B cell (primary cell): ENCODE results near the gene USP12. TPM values are rescaled to one million over a fixed set of nuclear protein-coding genes. Genes with fewer than 3 reads are reported as not detected.

Experiments
- ATAC-seq: fragments of 200-7000 bp; cut with Tn5 transposase; one replicate; pipeline ENCODE4 v1.10.0; 2021; ENCODE audit warnings: low read depth, mild to moderate bottlenecking, moderate number of reproducible peaks, moderate library complexity
- CTCF ChIA-PET: fragments of 350-600 bp; sonication (Branson Sonifier 250); formaldehyde crosslinking; loops from one replicate; lab custom pipeline; 2021; ENCODE audit warnings: antibody characterized with exemption, inconsistent platforms; lab: Charles Lee
- POLR2A ChIA-PET: fragments of 350-600 bp; sonication (Branson Sonifier 250); formaldehyde crosslinking; loops from one replicate; lab custom pipeline; 2021; ENCODE audit warnings: antibody characterized with exemption; lab: Charles Lee
- DNase-seq: peaks from one replicate; pipeline ENCODE4 v3.0.0; 2013
- H2AFZ ChIP-seq: 2 replicates; pipeline ENCODE4 v1.6.1; 2012; ENCODE audit warnings: mild to moderate bottlenecking, low read depth, low read length; ENCODE audit not compliant: insufficient read depth, poor library complexity, severe bottlenecking
- H3K27ac ChIP-seq, 2 donors: 1 replicate in 1 of 2; 2 replicates in 1 of 2; pipeline ENCODE4 v1.5.1; 2012 to 2013; ENCODE audit warnings: low read length in 2 of 2, mild to moderate bottlenecking in 2 of 2, moderate library complexity in 1 of 2
- H3K27me3 ChIP-seq, 4 experiments: fragments of 200-600 bp in 1 of 4; sonication (generic) in 1 of 4; replicated peaks in 1 of 4; 1 replicate in 2 of 4; 2 replicates in 2 of 4; pipeline versions ENCODE4 v1.6.1 to v1.7.0; 2013 to 2016; ENCODE audit warnings: low read length in 3 of 4, mild to moderate bottlenecking in 2 of 4, mixed read lengths in 1 of 4, moderate library complexity in 1 of 4; ENCODE audit not compliant: insufficient read depth in 4 of 4, control insufficient read depth in 3 of 4; ENCODE audit errors: control extremely low read depth in 1 of 4
- H3K36me3 ChIP-seq, 2 experiments: replicated peaks in 1 of 2; 1 replicate in 1 of 2; 2 replicates in 1 of 2; pipeline versions ENCODE4 v1.6.1 to v1.7.1; 2013; ENCODE audit warnings: low read length in 1 of 2; ENCODE audit not compliant: insufficient read depth in 2 of 2, control insufficient read depth in 1 of 2; ENCODE audit errors: control extremely low read depth in 1 of 2, extremely low read depth in 1 of 2
- H3K4me1 ChIP-seq, 2 donors: fragments of 200-600 bp in 1 of 2; sonication (generic) in 1 of 2; 1 replicate in 1 of 2; 2 replicates in 1 of 2; pipeline versions ENCODE4 v1.5.1 to v1.6.1; 2013 to 2017; ENCODE audit warnings: low read length in 2 of 2; ENCODE audit not compliant: control insufficient read depth in 2 of 2, insufficient read depth in 2 of 2
- H3K4me2 ChIP-seq: replicated peaks from 2 replicates; pipeline ENCODE3; 2012; ENCODE audit warnings: mild to moderate bottlenecking, low read depth, low read length; ENCODE audit not compliant: poor library complexity, severe bottlenecking
- H3K4me3 ChIP-seq, 5 experiments: fragments of 200-600 bp in 1 of 5; sonication (generic) in 1 of 5; 1 replicate in 3 of 5; 2 replicates in 2 of 5; pipeline versions ENCODE4 v1.5.1 to v1.7.0; 2011 to 2016; ENCODE audit warnings: low read length in 4 of 5, mild to moderate bottlenecking in 4 of 5, low read depth in 2 of 5, control low read depth in 1 of 5, moderate library complexity in 1 of 5; ENCODE audit not compliant: insufficient read depth in 1 of 5; ENCODE audit errors: control extremely low read depth in 1 of 5, extremely low read depth in 1 of 5
- H3K79me2 ChIP-seq: fragments of 200-600 bp; sonication (generic); one replicate; pipeline ENCODE4 v1.6.0; 2016; ENCODE audit warnings: low read length; ENCODE audit not compliant: control insufficient read depth, insufficient read depth
- H3K9ac ChIP-seq: fragments of 200-600 bp; sonication (generic); 2 replicates; pipeline ENCODE4 v1.6.1; 2017; ENCODE audit warnings: mild to moderate bottlenecking, low read length, moderate library complexity
- H3K9me3 ChIP-seq, 3 donors: one replicate each; pipeline versions ENCODE4 v1.6.1 to v1.7.1; 2013; ENCODE audit warnings: low read length in 2 of 3; ENCODE audit not compliant: control insufficient read depth in 2 of 3, insufficient read depth in 1 of 3; ENCODE audit errors: control extremely low read depth in 1 of 3
- H4K20me1 ChIP-seq: 2 replicates; pipeline ENCODE4 v1.6.0; 2012; ENCODE audit warnings: mild to moderate bottlenecking, low read length; ENCODE audit not compliant: insufficient read depth, control insufficient read depth, poor library complexity, severe bottlenecking
- H3K27ac Mint-ChIP-seq: one replicate; pipeline ENCODE4 v1.8.0; 2021; ENCODE audit warnings: mixed read lengths
- H3K27me3 Mint-ChIP-seq: one replicate; pipeline ENCODE4 v1.8.0; 2021; ENCODE audit warnings: mixed read lengths
- H3K4me1 Mint-ChIP-seq: one replicate; pipeline ENCODE4 v1.8.0; 2021; ENCODE audit warnings: mixed read lengths
- H3K4me3 Mint-ChIP-seq: one replicate; pipeline ENCODE4 v1.8.0; 2021; ENCODE audit warnings: mixed read lengths
- H3K9me3 Mint-ChIP-seq: one replicate; pipeline ENCODE4 v1.8.0; 2022; ENCODE audit warnings: mixed read lengths; ENCODE audit not compliant: insufficient read depth
- EZH2 ChIP-seq: IDR thresholded peaks from 2 replicates; pipeline ENCODE4 v1.6.1; 2012; ENCODE audit warnings: borderline replicate concordance, low read depth, mild to moderate bottlenecking, moderate library complexity, low read length; ENCODE audit not compliant: insufficient read depth, poor library complexity, severe bottlenecking
- WGBS: methylation state at CpG from one replicate; pipeline ENCODE4 v1.1.5; 2013; ENCODE audit warnings: missing lambda C conversion rate; ENCODE audit not compliant: insufficient coverage; 5-methylcytosine and 5-hydroxymethylcytosine counted together
- intact Hi-C: fragments of 100-400 bp; cut with micrococcal nuclease; formaldehyde crosslinking; loops from one replicate; pipeline ENCODE4 v1.10.0; 2022
- polyA plus RNA-seq: library from polyadenylated mRNA; depleted of rRNA; stranded (reverse); fragments of >200 nt; gene quantifications from 2 replicates; pipeline ENCODE4 v1.2.3, GENCODE V29; 2012
- total RNA-seq, 2 donors: library from RNA; stranded (reverse); fragments of 120-200 nt in 1 of 2; gene quantifications; 1 replicate in 1 of 2; 2 replicates in 1 of 2; pipeline versions ENCODE4 v1.2.3 to v1.2.4, GENCODE V29; 2013 to 2022
- TF ChIP-seq, protein P1 (sequence below): fragments of 200-600 bp; IDR thresholded peaks from one replicate; pipeline ENCODE4 v1.8.0; 2022; ENCODE audit warnings: antibody characterized with exemption, mild to moderate bottlenecking

USP12 gene
- total and polyA plus RNA-seq, 2 donors (not counting 1 experiment from before 2014, with no cell fraction given): 21.7 to 46.3 TPM

- H3K4me1 Mint-ChIP-seq: no peaks in the 10 kb centered on the region
- ATAC-seq: no peak
- CTCF ChIA-PET: interaction anchor here (1.5 to 2.8 kb wide), 2 partner anchors 8 to 218 kb away, joined by 4 to 11 read pairs; no protein-coding TSS in a partner anchor
Observed at GRCh38 chr13:27203186-27203585, 31.6 kb upstream of the USP12 start.

DNA sequence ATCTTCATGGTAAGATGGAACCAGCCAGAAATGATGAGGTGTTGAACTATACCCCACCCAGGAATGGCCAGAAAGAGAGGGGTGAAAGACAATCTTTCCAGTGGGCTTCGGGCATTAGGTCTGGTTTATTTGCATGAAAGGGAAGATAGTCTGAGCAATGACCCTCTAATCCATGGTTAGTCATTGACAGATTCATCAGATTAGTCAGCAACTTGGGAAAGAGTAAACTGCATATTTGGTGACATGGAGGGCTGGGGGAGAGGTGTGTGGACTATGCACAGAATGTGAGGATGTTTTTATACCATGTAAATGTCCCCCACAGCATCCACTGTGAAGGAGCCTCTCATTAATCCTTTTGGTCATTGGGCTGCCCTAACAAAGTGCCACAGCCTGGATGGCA, 30.1 kb upstream of the USP12 start:
- no peak for ATAC-seq
- Mint-ChIP-seq H3K9me3 (no peaks in the 10 kb centered on the region), H3K27me3 (no peaks in the 10 kb centered on the region), H3K27ac (no peak overlapping the region), H3K4me3 (no peak overlapping the region), H3K4me1 (no peaks in the 10 kb centered on the region)
- intact Hi-C loops: loop anchor here (5.0 kb wide), 1 partner anchor 214 kb away; no protein-coding TSS in a partner anchor
- Histone ChIP-seq H2AFZ (no peak overlapping the region), H3K4me3 (no peak overlapping the region), H3K27ac (no peak overlapping the region), H3K36me3 (no peaks in the 10 kb centered on the region), H3K4me1 (no peaks in the 10 kb centered on the region), H3K9ac (no peak overlapping the region), H4K20me1 (no peaks in the 10 kb centered on the region), H3K4me2 (no peak overlapping the region), H3K27me3 (peaks cover 0 to 5% (median 0%) of the 10 kb centered on the region in 4 experiments), H3K9me3 (peaks cover 0 to 5% (median 0%) of the 10 kb centered on the region in 3 donors), H3K79me2 (no peaks in the 10 kb centered on the region)
- 100% methylated on average over 1 of the region's 1 CpG for WGBS
- CTCF ChIA-PET: interaction anchor here (0.6 kb wide), 1 partner anchor 16 kb away, joined by 3 read pairs; no protein-coding TSS in a partner anchor
- no peak for DNase-seq
- TF ChIP-seq, protein P1, sequence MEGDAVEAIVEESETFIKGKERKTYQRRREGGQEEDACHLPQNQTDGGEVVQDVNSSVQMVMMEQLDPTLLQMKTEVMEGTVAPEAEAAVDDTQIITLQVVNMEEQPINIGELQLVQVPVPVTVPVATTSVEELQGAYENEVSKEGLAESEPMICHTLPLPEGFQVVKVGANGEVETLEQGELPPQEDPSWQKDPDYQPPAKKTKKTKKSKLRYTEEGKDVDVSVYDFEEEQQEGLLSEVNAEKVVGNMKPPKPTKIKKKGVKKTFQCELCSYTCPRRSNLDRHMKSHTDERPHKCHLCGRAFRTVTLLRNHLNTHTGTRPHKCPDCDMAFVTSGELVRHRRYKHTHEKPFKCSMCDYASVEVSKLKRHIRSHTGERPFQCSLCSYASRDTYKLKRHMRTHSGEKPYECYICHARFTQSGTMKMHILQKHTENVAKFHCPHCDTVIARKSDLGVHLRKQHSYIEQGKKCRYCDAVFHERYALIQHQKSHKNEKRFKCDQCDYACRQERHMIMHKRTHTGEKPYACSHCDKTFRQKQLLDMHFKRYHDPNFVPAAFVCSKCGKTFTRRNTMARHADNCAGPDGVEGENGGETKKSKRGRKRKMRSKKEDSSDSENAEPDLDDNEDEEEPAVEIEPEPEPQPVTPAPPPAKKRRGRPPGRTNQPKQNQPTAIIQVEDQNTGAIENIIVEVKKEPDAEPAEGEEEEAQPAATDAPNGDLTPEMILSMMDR: no peak
- TF ChIP-seq EZH2: no peak
- POLR2A ChIA-PET: no interaction called here

More at GRCh38 chr13:27203186-27203585, 31.6 kb upstream of the USP12 start:
- Mint-ChIP-seq H3K27me3 (no peaks in the 10 kb centered on the region), H3K4me3 (no peak overlapping the region), H3K27ac (no peak overlapping the region), H3K9me3 (no peaks in the 10 kb centered on the region)
- Histone ChIP-seq H3K79me2 (no peaks in the 10 kb centered on the region), H3K27ac (no peak overlapping the region), H4K20me1 (no peaks in the 10 kb centered on the region), H3K36me3 (no peaks in the 10 kb centered on the region), H3K4me1 (no peaks in the 10 kb centered on the region), H3K4me2 (no peak overlapping the region), H3K9ac (no peak overlapping the region), H3K27me3 (peaks cover 0 to 5% (median 0%) of the 10 kb centered on the region in 4 experiments), H2AFZ (no peak overlapping the region), H3K9me3 (no peaks in the 10 kb centered on the region), H3K4me3 (no peak overlapping the region)
- intact Hi-C loops: loop anchor here (5.0 kb wide), 1 partner anchor 216 kb away; no protein-coding TSS in a partner anchor
- 100% methylated on average over 1 of the region's 4 CpGs for WGBS
- DNase-seq: no peak
- no peak for TF ChIP-seq EZH2
- TF ChIP-seq, protein P1: no peak
- POLR2A ChIA-PET: no interaction called here
